Esophagus muscularis mucosa (tissue), 4 donors: Measurements from ENCODE around the gene LMOD1.

Experiments
- EP300 ChIP-seq: sonication (generic); formaldehyde crosslinking; IDR thresholded peaks from one replicate; pipeline ENCODE4 v1.6.1; 2017; ENCODE audit warnings: antibody characterized with exemption
- POLR2A ChIP-seq: fragments of 450-650 bp; IDR thresholded peaks from one replicate; pipeline ENCODE4 v1.6.1; 2017; ENCODE audit warnings: antibody characterized with exemption, moderate library complexity, mild to moderate bottlenecking, low read depth
- TF ChIP-seq, protein P1 (sequence below), 3 experiments: fragments of 200-600 bp in 2 of 3; fragments of 450-650 bp in 1 of 3; sonication (generic) in 2 of 3; IDR thresholded peaks; one replicate each; pipeline ENCODE4 v1.5.1; 2017 to 2019; ENCODE audit warnings: antibody characterized with exemption in 3 of 3, mild to moderate bottlenecking in 2 of 3, moderate library complexity in 1 of 3

DNA sequence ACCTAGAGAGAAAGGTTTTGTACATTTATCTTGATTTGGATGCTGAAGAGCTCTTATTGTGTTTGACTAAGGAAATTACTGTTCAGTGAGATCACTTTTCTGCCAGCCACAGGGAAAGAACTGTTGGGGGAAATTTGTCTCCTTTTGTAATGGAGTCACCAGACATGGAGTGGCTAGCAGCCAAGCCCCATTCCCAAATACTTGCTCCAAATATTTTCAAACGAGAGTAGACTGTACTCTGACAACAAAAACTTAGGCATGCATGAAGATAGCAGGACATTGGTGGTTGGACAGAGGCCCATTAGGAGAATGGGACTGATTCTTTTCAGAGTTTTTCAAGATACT, 96.3 kb downstream of the LMOD1 start:
- TF ChIP-seq, protein P1, sequence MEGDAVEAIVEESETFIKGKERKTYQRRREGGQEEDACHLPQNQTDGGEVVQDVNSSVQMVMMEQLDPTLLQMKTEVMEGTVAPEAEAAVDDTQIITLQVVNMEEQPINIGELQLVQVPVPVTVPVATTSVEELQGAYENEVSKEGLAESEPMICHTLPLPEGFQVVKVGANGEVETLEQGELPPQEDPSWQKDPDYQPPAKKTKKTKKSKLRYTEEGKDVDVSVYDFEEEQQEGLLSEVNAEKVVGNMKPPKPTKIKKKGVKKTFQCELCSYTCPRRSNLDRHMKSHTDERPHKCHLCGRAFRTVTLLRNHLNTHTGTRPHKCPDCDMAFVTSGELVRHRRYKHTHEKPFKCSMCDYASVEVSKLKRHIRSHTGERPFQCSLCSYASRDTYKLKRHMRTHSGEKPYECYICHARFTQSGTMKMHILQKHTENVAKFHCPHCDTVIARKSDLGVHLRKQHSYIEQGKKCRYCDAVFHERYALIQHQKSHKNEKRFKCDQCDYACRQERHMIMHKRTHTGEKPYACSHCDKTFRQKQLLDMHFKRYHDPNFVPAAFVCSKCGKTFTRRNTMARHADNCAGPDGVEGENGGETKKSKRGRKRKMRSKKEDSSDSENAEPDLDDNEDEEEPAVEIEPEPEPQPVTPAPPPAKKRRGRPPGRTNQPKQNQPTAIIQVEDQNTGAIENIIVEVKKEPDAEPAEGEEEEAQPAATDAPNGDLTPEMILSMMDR (IDR thresholded peaks at IDR 0.05) = no peak
- no peak for TF ChIP-seq EP300
- TF ChIP-seq POLR2A = no peak
